Measurements from ENCODE around the gene FILIP1L.

Gene FILIP1L

DNA sequence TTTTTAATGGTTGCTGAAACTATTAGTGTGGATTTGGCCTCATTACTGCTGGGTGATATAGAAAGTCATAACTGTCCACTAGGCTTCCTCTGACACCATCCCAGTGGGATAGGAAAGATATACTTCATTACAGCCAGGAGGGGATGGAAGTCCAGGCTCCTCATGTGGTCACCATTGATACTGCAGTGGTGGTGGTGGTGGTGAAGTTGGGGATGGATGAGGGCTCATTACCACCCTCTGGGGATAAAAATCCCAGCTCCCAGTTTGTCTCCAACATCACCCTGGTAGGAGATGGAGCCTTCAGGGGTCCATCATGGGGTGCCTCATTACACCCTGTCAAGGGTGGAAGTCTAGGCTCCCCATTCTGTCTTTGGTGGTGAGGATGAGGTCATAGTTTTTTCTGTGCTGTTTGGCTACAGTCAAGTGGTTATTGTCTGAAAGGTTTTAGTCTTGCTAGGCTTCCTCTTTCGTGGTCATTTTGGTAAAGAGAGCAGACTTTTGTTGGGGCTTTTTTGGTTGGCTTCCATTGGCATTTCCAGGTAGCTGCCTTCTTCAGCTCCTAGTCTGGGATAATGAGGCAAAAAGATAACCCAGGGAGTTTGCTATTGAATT is 30.1 kb upstream of the FILIP1L start:
- Mint-ChIP-seq H3K4me1 (ENCODE audit: low read depth) (no peaks in the 10 kb centered on the region), H3K27me3 (no peaks in the 10 kb centered on the region), H3K4me3 (no peak overlapping the region), H3K9me3 (peaks cover 20% of the 10 kb centered on the region), H3K27ac (no peak overlapping the region), H3K36me3 (ENCODE audit: low read depth) (peaks cover 1% of the 10 kb centered on the region)
- intact Hi-C loops (cut with micrococcal nuclease) = no loop called here

DNA sequence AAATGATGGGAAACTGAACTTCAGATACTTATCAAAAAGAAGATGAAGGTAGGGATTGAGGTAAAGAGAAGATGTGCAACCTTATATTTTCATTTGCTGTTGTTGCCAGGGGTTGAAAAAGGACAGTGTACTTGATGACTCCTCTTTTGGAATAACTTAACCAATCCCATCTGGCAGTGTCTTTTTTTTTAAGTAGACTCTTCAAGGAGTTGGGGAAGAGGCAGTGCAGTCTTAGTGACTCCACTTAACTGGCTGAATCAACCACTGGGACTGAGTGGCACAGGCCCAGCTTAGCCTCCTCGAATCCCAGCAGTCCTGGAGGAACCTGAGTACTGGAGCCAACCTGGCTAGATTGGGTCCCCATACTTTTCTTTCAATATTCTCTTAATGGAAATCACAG is 27.3 kb upstream of the FILIP1L start:
- Mint-ChIP-seq H3K27ac (no peak overlapping the region), H3K9me3 (peaks cover 20% of the 10 kb centered on the region), H3K4me1 (ENCODE audit: low read depth) (no peaks in the 10 kb centered on the region), H3K4me3 (no peak overlapping the region), H3K36me3 (ENCODE audit: low read depth) (no peaks in the 10 kb centered on the region), H3K27me3 (no peaks in the 10 kb centered on the region)
- intact Hi-C loops (cut with micrococcal nuclease) = no loop called here

DNA sequence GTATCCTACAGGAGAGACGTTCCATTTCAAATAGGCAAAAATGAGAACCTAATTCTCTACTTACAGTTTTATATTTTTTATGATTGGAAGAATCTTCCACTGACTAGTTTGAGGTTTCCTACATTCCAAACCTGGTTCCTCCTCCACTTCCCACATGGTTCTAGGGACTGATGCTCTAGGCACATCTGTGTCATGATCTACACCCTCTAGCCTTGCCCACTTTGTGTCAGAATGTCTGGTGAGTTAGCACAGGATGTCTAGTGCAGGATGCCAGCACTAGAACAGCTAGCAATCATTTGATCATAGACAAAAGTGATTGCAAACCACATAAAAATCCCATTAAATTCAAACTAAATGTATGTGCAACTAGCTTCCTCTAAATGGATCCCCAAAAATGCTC is 26.7 kb upstream of the FILIP1L start:
- Mint-ChIP-seq H3K4me1 (ENCODE audit: low read depth) (no peaks in the 10 kb centered on the region), H3K4me3 (no peak overlapping the region), H3K9me3 (peaks cover 20% of the 10 kb centered on the region), H3K36me3 (ENCODE audit: low read depth) (no peaks in the 10 kb centered on the region), H3K27ac (no peak overlapping the region), H3K27me3 (no peaks in the 10 kb centered on the region)
- intact Hi-C loops (cut with micrococcal nuclease) = no loop called here

DNA sequence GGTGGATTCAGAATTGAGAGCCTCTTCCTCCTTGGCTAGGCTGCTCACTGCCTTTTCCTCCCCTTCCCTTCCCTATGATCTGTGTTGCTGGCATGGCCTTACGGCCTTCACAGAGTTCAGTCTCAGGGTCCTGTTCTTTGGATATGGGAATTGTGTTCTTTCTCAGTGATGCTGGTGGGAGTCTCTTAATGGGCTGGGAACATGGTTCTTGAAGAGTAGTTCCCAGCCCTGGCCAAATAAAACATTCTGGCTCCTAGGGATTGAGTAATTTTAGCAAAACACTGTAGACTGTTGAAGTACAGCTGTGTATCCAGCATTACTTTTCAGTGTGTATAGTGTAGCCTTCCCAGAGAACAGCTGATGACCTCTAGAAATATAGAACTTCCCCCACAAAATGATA is 22.6 kb upstream of the FILIP1L start:
- Mint-ChIP-seq H3K27ac (no peak overlapping the region), H3K4me1 (ENCODE audit: low read depth) (no peaks in the 10 kb centered on the region), H3K36me3 (ENCODE audit: low read depth) (no peaks in the 10 kb centered on the region), H3K27me3 (no peaks in the 10 kb centered on the region), H3K4me3 (no peak overlapping the region), H3K9me3 (no peaks in the 10 kb centered on the region)
- intact Hi-C loops (cut with micrococcal nuclease) = no loop called here

DNA sequence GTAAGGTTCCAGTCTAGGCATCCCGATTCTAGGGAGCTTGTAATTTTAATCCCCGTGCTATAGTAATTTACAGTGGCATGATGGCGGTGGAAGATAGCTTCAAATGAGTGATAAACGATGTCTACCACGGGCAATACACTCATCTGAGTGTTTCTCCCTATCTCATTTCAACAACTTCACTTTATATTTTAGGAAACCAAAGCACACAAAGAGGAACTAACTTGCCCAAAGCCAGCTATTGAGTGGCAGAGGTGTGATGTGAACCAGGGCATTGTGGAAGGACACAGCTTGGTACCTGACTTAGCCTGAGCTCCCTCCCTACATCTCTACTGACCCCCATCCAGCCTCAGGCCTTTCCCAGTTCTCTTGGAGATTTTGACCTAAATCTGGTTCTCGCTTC is 16.9 kb upstream of the FILIP1L start:
- H3K4me3 Mint-ChIP-seq = no peak overlapping the region
- H3K27me3 Mint-ChIP-seq = no peaks in the 10 kb centered on the region
- no peaks in the 10 kb centered on the region for H3K9me3 Mint-ChIP-seq
- intact Hi-C loops (cut with micrococcal nuclease) = no loop called here
- H3K27ac Mint-ChIP-seq = no peak overlapping the region
- peaks cover 6% of the 10 kb centered on the region for H3K4me1 Mint-ChIP-seq (ENCODE audit: low read depth)
- H3K36me3 Mint-ChIP-seq (ENCODE audit: low read depth) = no peaks in the 10 kb centered on the region

DNA sequence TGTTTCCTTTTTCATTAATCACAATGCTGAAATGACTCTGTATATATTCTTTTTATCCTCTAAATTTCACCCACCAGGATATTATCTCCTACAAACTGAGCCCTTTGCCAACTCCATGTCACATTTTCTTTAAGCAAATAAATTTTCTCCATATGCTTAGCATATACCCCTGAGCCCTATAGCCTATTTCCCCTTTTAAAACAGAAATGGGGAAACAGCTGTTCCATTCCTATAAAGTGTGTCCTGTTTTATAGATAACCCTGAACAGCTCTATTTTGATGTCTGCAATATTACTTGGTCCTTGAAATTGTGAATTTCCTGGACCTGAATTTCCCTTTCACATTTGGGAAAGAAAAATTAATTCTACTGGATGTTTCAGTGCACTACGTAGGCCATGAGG is 15.6 kb upstream of the FILIP1L start:
- H3K9me3 Mint-ChIP-seq = no peaks in the 10 kb centered on the region
- intact Hi-C loops (cut with micrococcal nuclease) = no loop called here
- H3K4me1 Mint-ChIP-seq (ENCODE audit: low read depth) = peaks cover 6% of the 10 kb centered on the region
- H3K36me3 Mint-ChIP-seq (ENCODE audit: low read depth) = no peaks in the 10 kb centered on the region
- no peak overlapping the region for H3K4me3 Mint-ChIP-seq
- no peak overlapping the region for H3K27ac Mint-ChIP-seq
- H3K27me3 Mint-ChIP-seq = no peaks in the 10 kb centered on the region

DNA sequence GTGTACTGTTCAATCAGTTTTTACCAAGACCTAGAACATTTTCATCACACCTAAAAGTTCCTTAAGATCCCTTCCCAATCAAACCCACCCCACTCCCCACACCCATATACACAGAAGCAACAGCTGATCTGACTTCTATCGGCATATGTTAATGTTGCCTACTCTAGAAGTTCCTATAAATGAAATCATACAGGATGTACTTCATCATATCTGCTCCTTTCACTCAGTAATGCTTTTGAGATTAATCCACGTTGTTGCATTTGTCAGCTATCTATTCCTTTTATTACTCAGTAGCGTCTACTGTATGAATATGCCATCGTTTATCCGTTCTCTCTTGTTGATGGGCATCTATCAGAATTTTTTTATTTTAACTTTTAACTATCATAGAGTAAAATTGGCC is 14.3 kb upstream of the FILIP1L start:
- Mint-ChIP-seq H3K27ac (no peak overlapping the region), H3K9me3 (no peaks in the 10 kb centered on the region), H3K36me3 (ENCODE audit: low read depth) (no peaks in the 10 kb centered on the region), H3K4me3 (no peak overlapping the region), H3K4me1 (ENCODE audit: low read depth) (peaks cover 6% of the 10 kb centered on the region), H3K27me3 (no peaks in the 10 kb centered on the region)
- intact Hi-C loops (cut with micrococcal nuclease) = no loop called here

DNA sequence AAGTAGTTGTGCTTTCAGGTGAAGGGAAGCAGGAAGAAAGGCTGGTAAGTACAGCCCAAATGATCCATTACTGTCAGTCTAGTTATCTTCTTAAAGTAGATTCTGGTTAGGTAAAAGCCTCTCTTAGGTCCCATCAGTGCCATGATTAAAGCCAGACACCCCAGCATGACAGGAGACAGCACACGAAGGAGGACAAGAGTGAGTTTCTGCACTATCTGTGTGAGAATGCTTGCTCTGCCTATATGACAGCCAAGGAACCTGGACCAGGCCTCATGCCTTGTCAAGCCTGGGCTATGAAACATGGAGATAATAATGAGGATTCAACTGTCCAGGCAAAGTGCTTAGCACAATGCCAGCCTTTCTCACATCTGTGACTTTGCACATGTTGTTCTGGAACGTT is 13.5 kb upstream of the FILIP1L start:
- H3K4me3 Mint-ChIP-seq = no peak overlapping the region
- H3K36me3 Mint-ChIP-seq (ENCODE audit: low read depth) = no peaks in the 10 kb centered on the region
- H3K27ac Mint-ChIP-seq = no peak overlapping the region
- peaks cover 6% of the 10 kb centered on the region for H3K4me1 Mint-ChIP-seq (ENCODE audit: low read depth)
- H3K9me3 Mint-ChIP-seq = no peaks in the 10 kb centered on the region
- intact Hi-C loops (cut with micrococcal nuclease) = no loop called here
- H3K27me3 Mint-ChIP-seq = no peaks in the 10 kb centered on the region

DNA sequence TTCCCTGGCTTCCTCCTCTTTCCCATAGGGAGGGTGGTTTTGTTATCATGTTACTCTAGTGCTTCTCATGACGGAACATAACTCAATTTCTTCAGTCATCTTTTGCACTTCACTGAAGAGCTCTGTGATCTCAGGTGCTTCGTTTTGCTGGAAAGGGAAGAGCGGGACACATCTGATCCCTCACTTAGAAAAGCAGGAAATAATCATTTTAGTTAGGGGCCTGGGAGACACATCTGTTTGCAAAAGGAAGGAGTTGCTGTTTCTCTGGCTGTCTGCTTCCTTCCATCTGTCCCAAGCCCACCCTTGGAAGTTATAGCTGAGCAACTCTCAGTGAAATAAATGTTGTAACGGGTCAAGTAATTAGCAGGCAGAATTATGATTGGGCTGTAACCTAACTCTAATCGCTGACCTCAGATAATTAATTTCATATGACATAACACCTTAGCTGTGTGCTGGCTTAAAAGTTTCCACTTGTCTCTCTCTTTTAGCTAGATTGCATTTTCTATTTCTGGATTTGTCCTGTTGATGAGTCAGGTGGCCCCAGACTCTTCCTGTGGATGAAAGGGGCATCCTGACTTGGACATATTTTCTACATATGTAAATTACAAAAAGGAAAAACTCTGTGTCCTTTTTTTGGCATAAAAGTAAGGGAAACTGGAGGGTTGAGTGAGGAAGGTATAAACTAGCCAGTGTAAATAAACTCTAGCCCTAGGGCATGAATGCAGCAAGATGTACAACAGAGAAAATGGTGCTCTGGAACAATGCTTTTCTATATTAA is 11.0 kb upstream of the FILIP1L start:
- no peaks in the 10 kb centered on the region for H3K27me3 Mint-ChIP-seq
- no peaks in the 10 kb centered on the region for H3K9me3 Mint-ChIP-seq
- H3K27ac Mint-ChIP-seq = no peak overlapping the region
- H3K36me3 Mint-ChIP-seq (ENCODE audit: low read depth) = no peaks in the 10 kb centered on the region
- intact Hi-C loops (cut with micrococcal nuclease) = no loop called here
- H3K4me1 Mint-ChIP-seq (ENCODE audit: low read depth) = peaks cover 6% of the 10 kb centered on the region
- H3K4me3 Mint-ChIP-seq = no peak overlapping the region

DNA sequence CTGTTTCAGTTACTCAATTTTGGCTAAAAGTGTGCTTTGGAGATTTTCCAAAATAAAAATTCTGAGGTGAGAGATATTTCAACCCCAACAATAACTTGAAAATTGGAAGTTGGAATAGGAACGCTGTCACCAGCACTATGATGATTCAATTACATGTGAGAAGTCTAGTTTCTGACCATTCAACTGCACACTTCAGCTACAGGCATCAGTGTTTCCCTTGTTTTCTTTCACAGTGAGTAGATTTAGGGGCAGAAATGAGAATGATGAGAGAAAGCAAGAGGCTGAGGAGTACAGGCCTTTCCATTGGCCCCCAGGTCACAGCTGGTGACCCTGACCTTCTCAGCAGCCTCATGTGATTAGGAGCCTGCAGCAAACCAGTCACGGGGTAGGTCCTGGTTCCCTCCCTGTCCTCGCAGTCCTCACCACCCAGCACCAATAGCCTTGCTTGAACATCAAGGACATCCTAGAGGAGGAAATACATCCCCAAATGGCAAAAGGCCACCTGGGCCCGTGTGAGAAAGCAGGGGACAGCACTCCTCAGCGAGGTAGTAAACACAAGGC is 10.0 kb upstream of the FILIP1L start:
- H3K27me3 Mint-ChIP-seq = no peaks in the 10 kb centered on the region
- H3K36me3 Mint-ChIP-seq (ENCODE audit: low read depth) = no peaks in the 10 kb centered on the region
- no peak overlapping the region for H3K27ac Mint-ChIP-seq
- intact Hi-C loops (cut with micrococcal nuclease) = no loop called here
- H3K9me3 Mint-ChIP-seq = no peaks in the 10 kb centered on the region
- no peak overlapping the region for H3K4me3 Mint-ChIP-seq
- H3K4me1 Mint-ChIP-seq (ENCODE audit: low read depth) = no peaks in the 10 kb centered on the region

DNA sequence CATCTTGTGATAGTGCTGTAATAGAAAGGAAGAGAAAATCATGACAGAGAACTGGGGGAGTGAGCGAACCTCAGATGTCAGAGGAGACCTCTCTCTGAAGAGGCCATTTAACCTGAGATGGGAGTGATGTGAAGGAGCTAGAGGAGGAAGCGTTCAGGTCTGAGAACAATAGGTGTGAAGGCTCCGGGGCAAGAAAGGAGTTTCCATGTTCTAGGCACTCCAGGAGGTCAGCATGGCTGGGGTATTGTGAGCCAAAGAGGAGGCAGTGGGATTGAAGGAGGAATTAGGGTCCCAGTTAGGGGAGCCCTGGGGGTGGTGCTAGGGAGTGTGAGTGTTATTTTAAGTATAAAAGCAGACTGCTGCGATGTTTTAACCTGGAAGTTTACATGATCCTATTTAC is 8.8 kb upstream of the FILIP1L start:
- Mint-ChIP-seq H3K27ac (no peak overlapping the region), H3K4me3 (no peak overlapping the region), H3K4me1 (ENCODE audit: low read depth) (no peaks in the 10 kb centered on the region), H3K36me3 (ENCODE audit: low read depth) (no peaks in the 10 kb centered on the region), H3K9me3 (no peaks in the 10 kb centered on the region), H3K27me3 (no peaks in the 10 kb centered on the region)
- intact Hi-C loops (cut with micrococcal nuclease) = no loop called here

DNA sequence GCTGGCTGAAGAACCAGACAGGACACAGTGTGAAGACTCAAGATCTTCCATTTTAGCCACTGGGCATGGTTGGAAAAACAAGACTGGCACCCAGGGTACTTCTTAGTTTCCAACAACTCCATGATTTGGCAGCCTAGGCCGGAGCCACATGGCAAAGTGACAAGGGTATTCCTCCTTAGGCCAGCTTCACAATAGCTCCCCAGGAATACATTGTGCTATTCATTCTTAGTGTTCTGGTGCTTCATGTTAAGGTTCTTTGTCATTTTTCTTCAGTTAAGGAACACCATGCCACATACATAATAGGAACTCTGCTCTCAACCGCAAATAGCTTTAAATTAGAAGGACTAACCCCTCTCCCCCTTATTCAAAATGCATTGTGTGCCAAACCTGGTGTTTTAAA is 8.0 kb upstream of the FILIP1L start:
- H3K27me3 Mint-ChIP-seq = no peaks in the 10 kb centered on the region
- no peak overlapping the region for H3K4me3 Mint-ChIP-seq
- no peaks in the 10 kb centered on the region for H3K9me3 Mint-ChIP-seq
- no peaks in the 10 kb centered on the region for H3K4me1 Mint-ChIP-seq (ENCODE audit: low read depth)
- no peaks in the 10 kb centered on the region for H3K36me3 Mint-ChIP-seq (ENCODE audit: low read depth)
- no peak overlapping the region for H3K27ac Mint-ChIP-seq
- intact Hi-C loops (cut with micrococcal nuclease) = no loop called here

DNA sequence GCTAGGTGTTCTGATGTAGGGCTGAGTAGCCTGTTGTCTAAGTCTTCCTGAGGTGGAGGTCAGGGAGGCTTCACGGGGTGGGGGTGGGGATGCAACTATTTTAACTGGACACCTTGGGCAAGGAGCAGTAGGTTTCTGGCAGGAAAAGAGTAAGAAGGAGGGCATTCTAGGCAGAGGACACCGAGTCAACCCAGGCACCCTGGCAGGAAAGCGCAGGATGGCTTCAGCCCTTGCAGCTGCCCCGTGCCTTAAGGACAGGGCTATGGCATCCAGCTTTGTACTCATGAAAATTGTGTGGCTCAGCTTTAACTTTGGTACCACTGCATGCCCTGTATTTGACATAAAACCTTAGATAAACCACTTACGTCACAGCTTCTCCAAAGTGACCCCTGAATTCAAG is 6.4 kb upstream of the FILIP1L start:
- Mint-ChIP-seq H3K36me3 (ENCODE audit: low read depth) (no peaks in the 10 kb centered on the region), H3K27me3 (no peaks in the 10 kb centered on the region), H3K4me3 (no peak overlapping the region), H3K27ac (no peak overlapping the region), H3K4me1 (ENCODE audit: low read depth) (no peaks in the 10 kb centered on the region), H3K9me3 (no peaks in the 10 kb centered on the region)
- intact Hi-C loops (cut with micrococcal nuclease) = no loop called here

DNA sequence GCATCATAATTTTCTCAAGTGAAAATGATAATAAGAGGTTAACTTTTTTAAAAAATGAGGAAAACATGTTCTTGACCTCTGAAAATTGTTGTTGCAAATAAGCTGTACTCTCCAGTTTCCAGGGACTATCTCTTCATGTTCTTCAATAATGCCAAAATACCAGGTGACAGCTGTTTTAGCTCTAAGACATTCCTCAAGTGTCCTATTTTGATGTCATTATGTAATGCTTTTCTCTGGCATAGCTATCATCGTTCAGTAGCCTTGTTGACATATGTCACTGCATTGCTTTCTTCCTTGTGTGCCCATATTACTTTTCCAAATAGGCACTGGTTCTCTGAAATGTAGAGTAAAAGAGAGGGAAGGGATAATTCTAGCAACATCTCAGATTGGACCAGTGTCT is 5.7 kb upstream of the FILIP1L start:
- intact Hi-C loops (cut with micrococcal nuclease) = no loop called here
- H3K9me3 Mint-ChIP-seq = no peaks in the 10 kb centered on the region
- no peak overlapping the region for H3K4me3 Mint-ChIP-seq
- no peaks in the 10 kb centered on the region for H3K36me3 Mint-ChIP-seq (ENCODE audit: low read depth)
- peaks cover 1% of the 10 kb centered on the region for H3K27me3 Mint-ChIP-seq
- H3K27ac Mint-ChIP-seq = no peak overlapping the region
- H3K4me1 Mint-ChIP-seq (ENCODE audit: low read depth) = no peaks in the 10 kb centered on the region

DNA sequence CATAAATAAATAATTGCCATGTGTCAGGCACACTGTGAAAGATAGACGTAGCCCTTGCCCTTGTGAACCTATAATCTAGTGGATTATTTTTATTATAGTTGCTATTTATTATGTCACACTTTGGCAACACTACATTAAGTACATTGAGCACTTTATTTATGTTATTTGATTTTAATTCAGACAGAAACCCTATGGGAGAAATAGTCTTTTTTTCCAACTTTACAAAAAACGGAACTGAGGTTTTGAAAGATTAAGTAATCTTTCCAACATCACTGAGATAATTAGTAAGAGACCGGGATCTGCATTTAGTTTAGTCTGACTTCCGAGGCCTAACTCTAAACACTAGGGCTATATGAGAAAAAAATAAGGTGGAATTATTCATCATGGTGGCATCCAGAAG is 2.8 kb upstream of the FILIP1L start:
- peaks cover 12% of the 10 kb centered on the region for H3K4me1 Mint-ChIP-seq (ENCODE audit: low read depth)
- no peak overlapping the region for H3K4me3 Mint-ChIP-seq
- intact Hi-C loops (cut with micrococcal nuclease) = no loop called here
- no peaks in the 10 kb centered on the region for H3K36me3 Mint-ChIP-seq (ENCODE audit: low read depth)
- no peaks in the 10 kb centered on the region for H3K9me3 Mint-ChIP-seq
- peaks cover 1% of the 10 kb centered on the region for H3K27me3 Mint-ChIP-seq
- H3K27ac Mint-ChIP-seq = no peak overlapping the region

Measured in dendritic cell treated with granulocyte-macrophage colony-stimulating factor and Interleukin-4, amounts not matched to agents 40 ng/mL and 50 ng/mL, for 4 days (primary cell).